Smooth muscle cell of the brain vasculature (primary cell): ENCODE measurements around the gene LRR1.
"Not testable (repeated sequence)": the region's sequence is repeated elsewhere in the genome, so short reads cannot be mapped to it uniquely, and the experiment has no call there.

Experiments used
- DNase-seq: peaks from one replicate; pipeline ENCODE4 v3.0.0-alpha.2; 2012; ENCODE audit warnings: low read depth, low spot score

Gene LRR1

GRCh38 chr14:49598485-49599300, at the start of gene LRR1:
Gene LRR1, plus strand, starts transcription at chr14:49598940. Its CDS starts 81 bp downstream, at chr14:49599021.
- DNase-seq = peak; percentile 53

- no peak for DNase-seq
These were observed 49.3 kb upstream of the LRR1 start for GRCh38 chr14:49549446-49549845.

GRCh38 chr14:49549881-49550280, 48.9 kb upstream of the LRR1 start:
- DNase-seq = no peak

- DNase-seq = no peak
These were observed 48.2 kb upstream of the LRR1 start for GRCh38 chr14:49550286-49551184.

- DNase-seq = no peak
These were observed 47.2 kb upstream of the LRR1 start for GRCh38 chr14:49551569-49551968.

GRCh38 chr14:49553106-49553505, 45.6 kb upstream of the LRR1 start:
- no peak for DNase-seq

GRCh38 chr14:49553892-49554291, 44.8 kb upstream of the LRR1 start:
- DNase-seq = no peak

- no peak for DNase-seq
These were observed 38.6 kb upstream of the LRR1 start for GRCh38 chr14:49559979-49560768.

- no peak for DNase-seq
These were observed 32.0 kb upstream of the LRR1 start for GRCh38 chr14:49566714-49567113.

GRCh38 chr14:49569281-49569680, 29.5 kb upstream of the LRR1 start:
- DNase-seq = no peak

GRCh38 chr14:49574038-49574437, 24.7 kb upstream of the LRR1 start:
- no peak for DNase-seq

- DNase-seq = no peak
These were observed 20.6 kb upstream of the LRR1 start for GRCh38 chr14:49578141-49578540.

- no peak for DNase-seq
These were observed 18.9 kb upstream of the LRR1 start for GRCh38 chr14:49579841-49580240.

- no peak for DNase-seq
These were observed 17.3 kb upstream of the LRR1 start for GRCh38 chr14:49581209-49582112.

- DNase-seq = no peak
These were observed 16.4 kb upstream of the LRR1 start for GRCh38 chr14:49582113-49582977.

GRCh38 chr14:49583629-49584028, 15.1 kb upstream of the LRR1 start:
- no peak for DNase-seq

GRCh38 chr14:49584058-49584457, 14.7 kb upstream of the LRR1 start:
- no peak for DNase-seq

GRCh38 chr14:49584981-49585640, 13.6 kb upstream of the LRR1 start:
- not testable (repeated sequence) for DNase-seq
